PC-3 (cell line): ENCODE data around the gene OR51I2. TPM values are rescaled to one million over a fixed set of nuclear protein-coding genes. Genes with fewer than 3 reads are reported as not detected.

Experiments used
- ATAC-seq: fragments of 200-7000 bp; cut with Tn5 transposase; 2 replicates; pipeline ENCODE4 v1.9.1; 2020; ENCODE audit warnings: mild to moderate bottlenecking, moderate library complexity
- BruUV-seq: library from RNA; stranded (reverse); fragments of 400-500 nt; replicated peaks from 2 replicates; lab custom pipeline; 2021; lab: Mats Ljungman, UMichigan
- CTCF ChIA-PET: fragments of 300-600 bp; sonication (Branson Sonifier 250); formaldehyde crosslinking; loops from one replicate; lab custom pipeline; 2022; ENCODE audit warnings: antibody characterized with exemption; lab: Charles Lee
- POLR2A ChIA-PET: fragments of 300-600 bp; sonication (Branson Sonifier 250); formaldehyde crosslinking; loops from one replicate; lab custom pipeline; 2022; ENCODE audit warnings: antibody characterized with exemption; ENCODE audit not compliant: unreplicated experiment; lab: Charles Lee
- DNase-seq: peaks from one replicate; pipeline ENCODE4 v3.0.0-alpha.2; 2015
- H2AFZ ChIP-seq: fragments of 300-600 bp; sonication (generic); 2 replicates; pipeline ENCODE4 v1.6.0; 2016; ENCODE audit warnings: antibody characterized with exemption, low read length
- H3F3A ChIP-seq: fragments of 300-600 bp; sonication (generic); one replicate; pipeline ENCODE4 v1.6.0; 2017; ENCODE audit warnings: antibody characterized with exemption, low read length, control low read depth, mild to moderate bottlenecking; ENCODE audit not compliant: unreplicated experiment
- H3K27ac ChIP-seq: fragments of 300-600 bp; sonication (generic); 2 replicates; pipeline ENCODE4 v1.5.1; 2016; ENCODE audit warnings: mild to moderate bottlenecking, low read length
- H3K27me3 ChIP-seq: fragments of 300-600 bp; sonication (generic); 2 replicates; pipeline ENCODE4 v1.6.1; 2016; ENCODE audit warnings: low read length, mixed read lengths
- H3K36me3 ChIP-seq: fragments of 300-600 bp; sonication (generic); 2 replicates; pipeline ENCODE4 v1.6.1; 2016; ENCODE audit warnings: low read depth, mixed run types, low read length, mixed read lengths
- H3K4me1 ChIP-seq: fragments of 300-600 bp; sonication (generic); 2 replicates; pipeline ENCODE4 v1.5.1; 2016; ENCODE audit warnings: low read length; ENCODE audit not compliant: insufficient read depth
- H3K4me2 ChIP-seq: fragments of 300-600 bp; sonication (generic); 2 replicates; pipeline ENCODE4 v1.6.0; 2016; ENCODE audit warnings: low read length
- H3K4me3 ChIP-seq: fragments of 300-600 bp; sonication (generic); 2 replicates; pipeline ENCODE4 v1.5.1; 2016; ENCODE audit warnings: mild to moderate bottlenecking, low read length, mixed read lengths
- H3K79me2 ChIP-seq: fragments of 300-600 bp; sonication (generic); 2 replicates; pipeline ENCODE4 v1.6.1; 2017; ENCODE audit warnings: low read length, mixed read lengths
- H3K9ac ChIP-seq: fragments of 300-600 bp; sonication (generic); 2 replicates; pipeline ENCODE4 v1.6.0; 2016; ENCODE audit warnings: mild to moderate bottlenecking, low read length
- H3K9me2 ChIP-seq: fragments of 300-600 bp; sonication (generic); replicated peaks from 2 replicates; pipeline ENCODE4 v1.6.1; 2016; ENCODE audit warnings: mixed run types, low read length, mixed read lengths
- H3K9me3 ChIP-seq: fragments of 300-600 bp; sonication (generic); 2 replicates; pipeline ENCODE4 v1.6.1; 2016; ENCODE audit warnings: low read length, mixed read lengths
- H4K20me1 ChIP-seq: fragments of 300-600 bp; sonication (generic); 2 replicates; pipeline ENCODE4 v1.6.1; 2016; ENCODE audit warnings: low read length, mixed read lengths
- CTCF ChIP-seq: fragments of 300-600 bp; sonication (generic); conservative IDR thresholded peaks from 2 replicates; pipeline ENCODE4 v1.5.1; 2017; ENCODE audit warnings: antibody characterized with exemption, low read depth, mild to moderate bottlenecking, low read length
- EZH2 ChIP-seq: fragments of 300-600 bp; sonication (generic); IDR thresholded peaks from one replicate; pipeline ENCODE4 v1.6.1; 2017; ENCODE audit warnings: antibody characterized with exemption, mild to moderate bottlenecking, low read length; ENCODE audit not compliant: unreplicated experiment
- EZH2phosphoT487 ChIP-seq: fragments of 300-600 bp; sonication (generic); IDR thresholded peaks from 2 replicates; pipeline ENCODE4 v1.6.1; 2018; ENCODE audit warnings: mild to moderate bottlenecking, antibody characterized with exemption, low read length, borderline replicate concordance
- intact Hi-C: fragments of 100-400 bp; cut with micrococcal nuclease; formaldehyde crosslinking; loops from 2 replicates; pipeline ENCODE4 v1.9.0; 2023
- total RNA-seq: library from RNA; depleted of rRNA; stranded (reverse); fragments of >200 nt; gene quantifications from 2 replicates; pipeline ENCODE4 v1.2.3, GENCODE V29; 2014

The OR51I2 gene
- total RNA-seq, 1 experiment from 2014 or later, result not detected

GRCh38 chr11:5486003-5486402 is 36.9 kb downstream of the OR51I2 start:
- TF ChIP-seq EZH2phosphoT487, result no peak
- no peak for TF ChIP-seq CTCF
- TF ChIP-seq EZH2, result no peak
- no peaks in the 10 kb centered on the region for H3K79me2 ChIP-seq
- no peak for DNase-seq
- no peaks in the 10 kb centered on the region for H4K20me1 ChIP-seq
- H3F3A ChIP-seq, result no peaks in the 10 kb centered on the region
- no peaks in the 10 kb centered on the region for H3K9me3 ChIP-seq
- no peak overlapping the region for H3K4me2 ChIP-seq
- POLR2A ChIA-PET, result no interaction called here
- peaks cover 9% of the 10 kb centered on the region; the same call in 1 of the 2 replicates for H3K27me3 ChIP-seq
- no peaks in the 10 kb centered on the region for H3K36me3 ChIP-seq
- intact Hi-C loops, result no loop called here
- no peak for ATAC-seq
- no peak overlapping the region for H3K9ac ChIP-seq
- H2AFZ ChIP-seq, result no peak overlapping the region
- H3K4me3 ChIP-seq, result no peak overlapping the region
- BruUV-seq, result no TSS peak
- H3K4me1 ChIP-seq, result no peaks in the 10 kb centered on the region
- no peaks in the 10 kb centered on the region for H3K9me2 ChIP-seq
- H3K27ac ChIP-seq, result no peak overlapping the region
- CTCF ChIA-PET, result no interaction called here

- Histone ChIP-seq H3K36me3 (no peaks in the 10 kb centered on the region), H3K27me3 (peaks cover 9% of the 10 kb centered on the region; the same call in 1 of the 2 replicates), H4K20me1 (no peaks in the 10 kb centered on the region), H2AFZ (no peak overlapping the region), H3K9ac (no peak overlapping the region), H3K4me2 (no peak overlapping the region), H3F3A (no peaks in the 10 kb centered on the region), H3K79me2 (no peaks in the 10 kb centered on the region), H3K9me3 (no peaks in the 10 kb centered on the region), H3K4me1 (no peaks in the 10 kb centered on the region), H3K27ac (no peak overlapping the region), H3K4me3 (no peak overlapping the region), H3K9me2 (no peaks in the 10 kb centered on the region)
- intact Hi-C loops, result no loop called here
- DNase-seq (no peak), ATAC-seq (no peak)
- no peak for TF ChIP-seq CTCF
- no peak for TF ChIP-seq EZH2phosphoT487
- no peak for TF ChIP-seq EZH2
- ChIA-PET POLR2A (no interaction called here), CTCF (no interaction called here)
- BruUV-seq, result no TSS peak
These were observed 37.3 kb downstream of the OR51I2 start for GRCh38 chr11:5486421-5486820.

- BruUV-seq, result no TSS peak
- intact Hi-C loops, result no loop called here
- H3K4me3 ChIP-seq, result no peak within 1 kb of the TSS
- POLR2A ChIA-PET, result no interaction called here
- H4K20me1 ChIP-seq, result no peaks in the 10 kb centered on the region
- H3K9ac ChIP-seq, result no peak within 1 kb of the TSS
- H3K27me3 ChIP-seq, result peaks cover 9% of the 10 kb centered on the region; the same call in 1 of the 2 replicates
- no peaks in the 10 kb centered on the region for H3K9me3 ChIP-seq
- DNase-seq, result no peak
- TF ChIP-seq CTCF (no peak), EZH2phosphoT487 (no peak), EZH2 (no peak)
- H3K27ac ChIP-seq, result no peak within 1 kb of the TSS
- no peak for ATAC-seq
- H3K36me3 ChIP-seq, result no peaks in the 10 kb centered on the region
- no peaks in the 10 kb centered on the region for H3K4me1 ChIP-seq
- no peaks in the 10 kb centered on the region for H3K9me2 ChIP-seq
- H2AFZ ChIP-seq, result no peak within 1 kb of the TSS
- no peaks in the 10 kb centered on the region for H3F3A ChIP-seq
- CTCF ChIA-PET, result no interaction called here
- H3K79me2 ChIP-seq, result no peaks in the 10 kb centered on the region
- no peak within 1 kb of the TSS for H3K4me2 ChIP-seq
These were observed 39.3 kb downstream of the OR51I2 start, which contains the start of gene OR52D1 for GRCh38 chr11:5488385-5488784. Gene OR52D1 (plus strand): TSS chr11:5488685. CDS start chr11:5488707, 22 bp downstream.
